Measurements from ENCODE around the gene MAN1A1.

GRCh38 chr6:119129148-119129967, 220.2 kb downstream of the MAN1A1 start:
- TF ChIP-seq CTCF (conservative IDR thresholded peaks at IDR 0.05; ENCODE audit: low read depth, low read length), result peak; percentile 81
- no peak for TF ChIP-seq EZH2 (IDR thresholded peaks at IDR 0.05; ENCODE audit: low read length, unreplicated experiment)
- no peak for TF ChIP-seq EZH2phosphoT487 (IDR thresholded peaks at IDR 0.05; ENCODE audit: borderline replicate concordance, low read length)

All from PC-3 (cell line).